Motor neuron (in vitro differentiated cells): ENCODE data around the gene FKBP1A. TPM values are rescaled to one million over a fixed set of nuclear protein-coding genes. Genes with fewer than 3 reads are reported as not detected.

Source experiments
- ATAC-seq, 8 experiments: fragments of 200-7000 bp; cut with Tn5 transposase; replicated peaks in 6 of 8; 2 replicates each; pipeline ENCODE4 v1.8.0; 2021; ENCODE audit warnings: mild to moderate bottlenecking in 8 of 8, moderate library complexity in 8 of 8
- H3K27ac ChIP-seq, 2 donors: fragments of 250-450 bp; sonication (Bioruptor Pico); 2 replicates each; pipeline ENCODE4 v1.9.0; 2021; ENCODE audit warnings: antibody characterized with exemption in 2 of 2, mild to moderate bottlenecking in 2 of 2, moderate library complexity in 1 of 2
- H3K4me1 ChIP-seq, 2 donors: fragments of 250-450 bp; sonication (Bioruptor Pico); replicated peaks in 1 of 2; 2 replicates each; pipeline ENCODE4 v1.6.1; 2021; ENCODE audit warnings: antibody characterized with exemption in 2 of 2, mild to moderate bottlenecking in 2 of 2, moderate library complexity in 1 of 2
- H3K4me3 ChIP-seq, 5 donors: fragments of 250-450 bp; sonication (Bioruptor Pico); 2 replicates each; pipeline ENCODE4 v1.9.0; 2021; ENCODE audit warnings: antibody characterized with exemption in 5 of 5, mild to moderate bottlenecking in 5 of 5, moderate library complexity in 4 of 5
- WGBS, 10 experiments: fragments of 450-650 bp; shearing (Covaris generic); methylation state at CpG; one replicate each; pipeline ENCODE4 v1.0.0; 2022; 5-methylcytosine and 5-hydroxymethylcytosine counted together
- in situ Hi-C, 9 experiments: fragments of 400-800 bp; cut with MboI; loops; one replicate each; pipeline ENCODE4 v1.15.0; 2021; ENCODE audit warnings: low sequenced_read_pairs in 9 of 9, low pct_unique_long_range_greater_than_20kb in 2 of 9; ENCODE audit not compliant: unreplicated experiment in 9 of 9
- total RNA-seq, 8 experiments: library from RNA; unstranded; fragments of 300-600 nt; gene quantifications; 2 replicates each; pipeline versions ENCODE4 v1.2.3 to v1.2.4, GENCODE V29; 2022

Gene FKBP1A
- total RNA-seq, 8 experiments from 2014 or later = 49.8 to 222 (median 89.0) TPM

- H3K4me1 ChIP-seq = peaks cover 4 to 5% of the 10 kb centered on the region in 2 donors
- no peak overlapping the region for H3K4me3 ChIP-seq
- ATAC-seq = no peak
- WGBS, 10 experiments = 80 to 98% (median 96%) methylated on average over 1 to 5 of the region's 6 CpGs; no CpG with 5 or more reads in 5 of the 10 experiments
- H3K27ac ChIP-seq = no peak overlapping the region
- in situ Hi-C loops = loop anchor here in 1 of 9 experiments (25.0 kb wide), 1 partner anchor 105 kb away; no protein-coding TSS in a partner anchor
Measured at GRCh38 chr20:1331801-1332453, 60.9 kb downstream of the FKBP1A start.

- Histone ChIP-seq H3K4me3 (no peak overlapping the region), H3K27ac (no peak overlapping the region), H3K4me1 (peaks cover 12% of the 10 kb centered on the region in 2 donors)
- no peak for ATAC-seq
- WGBS, 10 experiments = 89 to 100% (median 100%) methylated on average over 1 to 2 of the region's 2 CpGs; no CpG with 5 or more reads in 5 of the 10 experiments
- in situ Hi-C loops = loop anchor here in 1 of 9 experiments (25.0 kb wide), 1 partner anchor 106 kb away; no protein-coding TSS in a partner anchor
Measured at GRCh38 chr20:1331101-1331500, 61.8 kb downstream of the FKBP1A start.

- WGBS, 10 experiments = 50 to 87% (median 70%) methylated on average over 1 to 3 of the region's 6 CpGs; no CpG with 5 or more reads in 6 of the 10 experiments
- H3K27ac ChIP-seq = no peak overlapping the region
- peak in 1 of 8 experiments; percentile 5 for ATAC-seq
- no peak overlapping the region for H3K4me3 ChIP-seq
- in situ Hi-C loops = loop anchor here in 1 of 9 experiments (25.0 kb wide), 1 partner anchor 107 kb away; no protein-coding TSS in a partner anchor
- H3K4me1 ChIP-seq = peaks cover 12 to 13% of the 10 kb centered on the region in 2 donors
Measured at GRCh38 chr20:1330075-1330830, 62.6 kb downstream of the FKBP1A start.

- WGBS, 10 experiments = 80 to 100% (median 90%) methylated on average over 1 to 3 of the region's 8 CpGs; no CpG with 5 or more reads in 4 of the 10 experiments
- ATAC-seq = no peak
- no peak within 1 kb of the TSS for H3K27ac ChIP-seq
- in situ Hi-C loops = loop anchor here in 1 of 9 experiments (25.0 kb wide), 1 partner anchor 108 kb away; no protein-coding TSS in a partner anchor
- peaks cover 17 to 19% of the 10 kb centered on the region in 2 donors for H3K4me1 ChIP-seq
- no peak within 1 kb of the TSS for H3K4me3 ChIP-seq
Measured at GRCh38 chr20:1328680-1329330, 64.0 kb downstream of the FKBP1A start, which contains the start of gene SDCBP2. Gene SDCBP2, minus strand, starts transcription at chr20:1329139. Its CDS starts 8,723 bp downstream, at chr20:1320416.

- Histone ChIP-seq H3K4me3 (no peak overlapping the region), H3K27ac (no peak overlapping the region), H3K4me1 (peaks cover 17 to 19% of the 10 kb centered on the region in 2 donors)
- in situ Hi-C loops = loop anchor here in 1 of 9 experiments (25.0 kb wide), 1 partner anchor 109 kb away; no protein-coding TSS in a partner anchor
- WGBS, 10 experiments = 60 to 100% (median 100%) methylated on average over 1 to 3 of the region's 7 CpGs; no CpG with 5 or more reads in 1 of the 10 experiments
- no peak for ATAC-seq
Measured at GRCh38 chr20:1327827-1328679, 64.8 kb downstream of the FKBP1A start.

GRCh38 chr20:1327241-1327653, 65.6 kb downstream of the FKBP1A start:
- 22 to 95% (median 67%) methylated on average over 1 to 8 of the region's 8 CpGs; no CpG with 5 or more reads in 1 of the 10 experiments for WGBS, 10 experiments
- Histone ChIP-seq H3K4me3 (no peak overlapping the region), H3K27ac (no peak overlapping the region), H3K4me1 (peaks cover 17 to 19% of the 10 kb centered on the region in 2 donors)
- peak in 1 of 8 experiments; percentile 2 for ATAC-seq
- in situ Hi-C loops = loop anchor here in 1 of 9 experiments (25.0 kb wide), 1 partner anchor 110 kb away; no protein-coding TSS in a partner anchor

- Histone ChIP-seq H3K4me3 (peak overlapping the region; percentile 66 to 98 (median 89)), H3K27ac (peak overlapping the region; percentile 98 to 99), H3K4me1 (peaks cover 19 to 22% of the 10 kb centered on the region in 2 donors)
- in situ Hi-C loops = loop anchor here in 1 of 9 experiments (25.0 kb wide), 1 partner anchor 111 kb away; no protein-coding TSS in a partner anchor
- peak in 3 of 8 experiments; percentile 10 to 34 (median 28) for ATAC-seq
- 10 to 77% (median 47%) methylated on average over 2 to 8 of the region's 10 CpGs for WGBS, 10 experiments
Measured at GRCh38 chr20:1326031-1326930, 66.6 kb downstream of the FKBP1A start.

- H3K27ac ChIP-seq = peak overlapping the region; percentile 98 to 99
- H3K4me3 ChIP-seq = peak overlapping the region; percentile 66 to 98 (median 89)
- peak; percentile 65 to 94 (median 90) for ATAC-seq
- in situ Hi-C loops = loop anchor here in 1 of 9 experiments (25.0 kb wide), 1 partner anchor 112 kb away; no protein-coding TSS in a partner anchor
- WGBS, 10 experiments = 0 to 8% (median 0%) methylated on average over 1 to 29 of the region's 56 CpGs; no CpG with 5 or more reads in 2 of the 10 experiments
- peaks cover 22 to 24% of the 10 kb centered on the region in 2 donors for H3K4me1 ChIP-seq
Measured at GRCh38 chr20:1325173-1326030, 67.5 kb downstream of the FKBP1A start.

- 17 to 53% (median 38%) methylated on average over 2 to 12 of the region's 15 CpGs; no CpG with 5 or more reads in 2 of the 10 experiments for WGBS, 10 experiments
- in situ Hi-C loops = loop anchor here in 3 of 9 experiments (25.0 kb wide), 2 partner anchors 113 to 138 kb away; partner anchors contain the start of gene NSFL1C (in 2 of the 3)
- ATAC-seq = peak in 3 of 8 experiments; percentile 0 to 3 (median 0)
- H3K4me3 ChIP-seq = peak overlapping the region; percentile 66 to 98 (median 89)
- H3K27ac ChIP-seq = peak overlapping the region; percentile 98 to 99
- peaks cover 22 to 24% of the 10 kb centered on the region in 2 donors for H3K4me1 ChIP-seq
Measured at GRCh38 chr20:1324598-1325172, 68.2 kb downstream of the FKBP1A start.
